ENCODE data around the gene USP32. TPM values are rescaled to one million over a fixed set of nuclear protein-coding genes. Genes with fewer than 3 reads are reported as not detected.

Gene USP32
- total and polyA plus RNA-seq, 2 of the 8 experiments (the other 6 are each of a cell fraction or from before 2014, with no cell fraction given), result 29.6 to 112 TPM

DNA sequence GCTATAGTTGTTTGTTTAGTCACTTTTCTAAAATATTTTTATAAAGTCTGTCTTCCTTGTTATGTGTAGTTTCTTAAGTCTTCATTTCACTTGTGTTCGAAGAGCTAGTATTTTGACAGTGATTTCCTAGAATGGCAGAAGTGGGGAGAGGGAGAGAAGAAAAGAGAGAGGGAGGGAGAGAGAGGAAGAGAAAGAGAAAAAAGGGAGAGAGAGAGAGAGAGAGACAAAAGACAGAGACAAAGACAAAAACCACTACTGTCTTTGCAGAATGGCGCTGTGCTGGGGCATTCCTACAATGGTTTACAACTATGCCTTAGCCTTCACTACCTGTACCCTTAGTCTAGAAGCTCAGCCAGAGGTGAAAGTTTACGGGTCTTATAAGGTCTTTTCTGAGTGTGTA, 151.6 kb downstream of the USP32 start:
- Histone ChIP-seq H3K23ac (ENCODE audit: insufficient read length) (no peak overlapping the region), H2BK12ac (ENCODE audit: low read depth, low read length) (no peak overlapping the region), H4K91ac (replicated peaks; ENCODE audit: insufficient read length, low read length) (no peak overlapping the region), H3K36me3 (ENCODE audit: control insufficient read depth in 2 of 4, insufficient read depth in 4 of 4, low read length in 3 of 4) (peaks cover 0 to 12% (median 4%) of the 10 kb centered on the region in 4 experiments; a peak in 3 of 8 replicates), H3K9me3 (ENCODE audit: insufficient read depth in 2 of 2, low read depth in 1 of 2, low read length in 1 of 2) (no peaks in the 10 kb centered on the region), H3K4ac (replicated peaks; ENCODE audit: insufficient read length, low read depth, low read length) (no peak overlapping the region), H3K4me1 (replicated peaks in 1 of 4; ENCODE audit: control insufficient read depth in 3 of 4, insufficient read depth in 4 of 4, low read length in 3 of 4) (no peaks in the 10 kb centered on the region), H3K56ac (replicated peaks; ENCODE audit: insufficient read length, low read depth, low read length) (peak overlapping the region; percentile 18), H3K27me3 (replicated peaks in 1 of 4; ENCODE audit: control insufficient read depth in 3 of 4, extremely low read depth in 1 of 4, insufficient read depth in 3 of 4, low read length in 3 of 4) (no peaks in the 10 kb centered on the region), H3K4me3 (ENCODE audit: extremely low read depth in 1 of 4, insufficient read depth in 2 of 4, low read depth in 3 of 4, low read length in 4 of 4) (no peak overlapping the region), H2AFZ (ENCODE audit: low read length) (no peak overlapping the region), H3K27ac (ENCODE audit: low read depth, low read length) (no peak overlapping the region), H2AK5ac (ENCODE audit: low read depth, low read length) (no peak overlapping the region), H2BK120ac (replicated peaks; ENCODE audit: low read depth, low read length) (no peak overlapping the region), H3K18ac (ENCODE audit: extremely low read depth, low read length) (no peak overlapping the region), H4K8ac (ENCODE audit: extremely low read depth, insufficient read depth, low read length) (no peak overlapping the region), H4K20me1 (replicated peaks in 1 of 2; ENCODE audit: control insufficient read depth in 1 of 2, insufficient read depth in 2 of 2, low read length in 2 of 2) (no peaks in the 10 kb centered on the region), H3K79me2 (ENCODE audit: control insufficient read depth in 1 of 2, insufficient read depth in 2 of 2, low read length in 2 of 2) (no peaks in the 10 kb centered on the region), H2BK20ac (ENCODE audit: low read length) (no peak overlapping the region), H3K79me1 (ENCODE audit: low read depth, low read length) (no peaks in the 10 kb centered on the region), H3K23me2 (ENCODE audit: low read depth, low read length) (no peaks in the 10 kb centered on the region), H3K14ac (ENCODE audit: insufficient read length) (no peak overlapping the region), H2BK5ac (ENCODE audit: low read depth, low read length) (no peak overlapping the region), H2BK15ac (ENCODE audit: low read length) (no peak overlapping the region), H3K4me2 (ENCODE audit: insufficient read depth in 1 of 2, low read depth in 2 of 2, low read length in 2 of 2) (no peak overlapping the region), H3K9ac (replicated peaks in 1 of 4; ENCODE audit: extremely low read depth in 1 of 4, low read depth in 3 of 4, low read length in 3 of 4) (no peak overlapping the region), H4K5ac (ENCODE audit: insufficient read length, low read depth, low read length) (no peak overlapping the region)
- ChIA-PET POLR2A (ENCODE audit: partially characterized antibody) (no interaction called here), CTCF (ENCODE audit: partially characterized antibody) (interaction anchor here (1.0 to 2.5 kb wide), 3 partner anchors 9 to 195 kb away, joined by 3 to 12 read pairs (median 3); no protein-coding TSS in a partner anchor)
- no peak for DNase-seq (ENCODE audit: low read depth in 1 of 2, low spot score in 2 of 2)
- 89% methylated on average over 3 of the region's 3 CpGs; no CpG with 5 or more reads in 1 of the 2 experiments for WGBS, 2 experiments (ENCODE audit: extremely low coverage in 1 of 2, insufficient coverage in 1 of 2, insufficient read length in 1 of 2, insufficient replicate concordance in 2 of 2, low coverage in 1 of 2, low lambda C conversion rate in 2 of 2, missing lambda C conversion rate in 1 of 2)
- FAIRE-seq, result no peak
- TF ChIP-seq CTBP2 (IDR thresholded peaks at IDR 0.05; ENCODE audit: borderline replicate concordance, insufficient read depth, insufficient read length, low read length) (no peak), TAF7 (optimal IDR thresholded peaks at IDR 0.05; ENCODE audit: borderline replicate concordance, low read depth, low read length) (no peak), EZH2 (IDR thresholded peaks at IDR 0.05; ENCODE audit: low read depth, low read length, severe bottlenecking) (no peak), SIRT6 (IDR thresholded peaks at IDR 0.05; ENCODE audit: low read length) (no peak), EP300 (IDR thresholded peaks at IDR 0.05; ENCODE audit: borderline replicate concordance in 1 of 2, low read depth in 2 of 2, low read length in 2 of 2) (no peak), ASH2L (IDR thresholded peaks at IDR 0.05; ENCODE audit: low read length) (no peak), GABPA (IDR thresholded peaks at IDR 0.05; ENCODE audit: borderline replicate concordance, insufficient read depth, low read length) (no peak)
